HG03565 (cell line): ENCODE data around the gene MAP2K3.

Experiments used
- ATAC-seq: cut with Tn5 transposase; IDR thresholded peaks from one replicate; pipeline ENCODE4 v1.9.1; 2021; ENCODE audit warnings: mild to moderate bottlenecking, moderate library complexity; ENCODE audit not compliant: unreplicated experiment

Gene MAP2K3

DNA sequence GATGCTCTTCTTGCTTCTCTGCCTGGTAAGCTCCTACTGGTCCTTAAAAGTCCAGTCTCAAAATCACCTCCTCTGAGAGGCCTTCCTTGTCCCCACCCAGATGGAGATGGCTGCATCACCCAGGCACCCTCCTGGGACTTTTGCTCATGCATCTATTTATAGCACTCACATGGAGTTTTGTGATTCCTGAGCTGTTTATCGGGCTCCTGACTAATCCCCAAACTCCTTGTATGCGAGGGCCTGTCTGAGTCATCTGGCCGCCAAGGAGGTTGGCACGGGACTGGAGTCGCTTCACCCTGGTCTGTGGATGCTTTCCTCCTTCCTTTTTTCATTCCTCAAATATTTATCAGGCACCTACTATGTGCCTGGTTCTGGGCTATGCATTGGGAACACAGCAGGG, 2.3 kb upstream of the MAP2K3 start:
- no peak for ATAC-seq

DNA sequence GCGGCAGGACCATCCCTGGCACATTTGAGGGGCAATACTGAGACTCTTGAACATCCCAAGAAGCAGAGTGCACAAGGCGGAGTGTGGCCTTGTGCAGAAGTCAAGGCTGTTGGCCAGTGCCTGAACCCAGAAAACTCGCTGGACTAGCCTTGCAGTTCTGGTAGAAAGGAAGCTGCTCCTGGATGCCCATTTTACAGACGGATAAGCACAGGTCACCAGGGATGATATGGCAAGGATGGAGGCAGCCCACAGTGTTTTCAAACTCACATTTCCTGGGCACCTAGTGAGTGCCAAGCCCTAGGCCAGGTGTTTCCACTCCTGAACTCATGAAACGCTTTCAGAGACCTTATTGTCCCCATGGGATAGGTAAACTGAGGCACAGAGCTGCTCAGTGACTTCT, 1.7 kb upstream of the MAP2K3 start:
- no peak for ATAC-seq

DNA sequence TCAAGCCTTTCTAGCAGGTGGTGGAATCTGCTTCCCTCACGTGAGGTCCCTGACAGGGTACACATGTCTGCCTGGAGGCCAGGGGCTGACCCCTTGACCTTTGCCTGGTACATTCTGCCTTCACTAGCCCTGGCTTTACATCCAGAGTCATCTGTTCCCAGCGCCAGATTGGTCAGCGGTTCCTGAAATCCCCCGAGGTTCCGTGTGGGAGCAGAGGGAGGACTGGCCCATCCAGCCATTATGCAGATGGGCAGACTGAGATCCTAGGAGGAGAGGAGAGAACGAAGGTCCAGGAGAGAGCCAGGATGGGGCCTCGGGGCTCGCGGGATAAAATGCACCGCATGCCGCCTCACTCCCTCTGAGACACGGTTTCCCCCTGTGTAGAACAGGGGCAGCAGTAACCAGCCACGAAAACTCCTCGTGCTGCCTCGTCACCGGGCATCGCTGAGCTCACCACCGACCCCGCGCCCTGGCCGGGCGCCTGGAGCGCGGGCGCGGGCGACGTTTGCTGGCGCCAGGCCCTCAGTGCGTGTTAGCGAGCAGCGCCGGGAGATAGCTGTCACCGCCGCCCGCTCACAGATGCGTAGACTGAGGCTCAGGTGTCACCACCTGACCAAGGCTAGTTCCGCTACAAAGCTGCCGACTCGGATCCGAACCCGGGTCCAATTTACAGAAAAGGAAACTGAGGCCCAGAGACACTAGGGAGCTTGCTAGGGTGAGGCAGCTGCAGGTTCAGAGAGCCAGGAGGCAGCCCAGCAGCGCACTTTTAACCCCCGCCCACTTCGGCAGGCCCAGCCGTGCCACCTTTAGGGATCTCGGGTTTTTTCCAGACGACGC, 811 bp upstream of the MAP2K3 start:
- peak; percentile 6 for ATAC-seq

DNA sequence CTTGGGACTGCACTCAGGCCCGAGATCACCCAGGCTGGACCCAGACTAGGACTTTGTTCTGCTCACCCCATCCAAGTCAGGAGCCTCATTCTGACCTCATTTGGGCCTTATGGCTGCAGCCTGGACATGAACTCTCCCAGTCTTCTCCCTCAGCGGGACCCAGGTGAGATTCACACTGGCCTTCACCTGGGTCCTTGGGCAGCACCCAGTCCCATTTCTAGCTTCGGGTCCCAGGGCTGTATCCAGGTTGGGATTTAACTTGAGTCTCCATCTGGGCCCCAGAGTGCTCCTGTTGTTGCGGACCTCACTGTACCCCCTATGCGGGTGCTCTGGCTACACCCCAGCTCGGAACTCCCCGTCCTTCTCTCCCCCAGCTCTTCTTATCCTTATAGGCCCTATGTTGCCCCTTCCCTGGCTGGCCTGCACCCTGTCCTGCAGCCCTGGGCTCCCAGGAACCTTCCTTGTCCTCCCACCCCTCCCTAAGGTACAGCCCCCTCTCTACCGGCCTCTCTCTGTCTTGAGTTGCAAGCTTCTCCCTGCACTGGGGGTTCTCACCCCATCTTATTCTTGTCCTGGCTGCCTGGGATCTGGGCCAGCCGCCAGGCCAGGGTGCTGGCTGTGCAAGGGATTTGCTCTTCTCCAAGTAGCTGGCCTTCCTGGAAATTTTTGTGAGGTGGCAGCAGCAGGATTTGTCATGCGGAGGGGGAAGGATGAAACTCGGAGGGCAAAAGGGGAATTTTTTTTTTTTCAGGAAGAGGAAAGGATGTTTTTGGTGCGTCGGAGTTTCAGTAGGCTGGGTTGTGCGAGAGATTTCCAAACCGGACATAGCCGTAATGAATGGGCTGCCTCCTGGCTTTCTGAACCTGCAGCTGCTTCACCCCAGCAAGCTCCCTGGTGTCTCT, 904 bp downstream of the MAP2K3 start:
- ATAC-seq, result no peak

DNA sequence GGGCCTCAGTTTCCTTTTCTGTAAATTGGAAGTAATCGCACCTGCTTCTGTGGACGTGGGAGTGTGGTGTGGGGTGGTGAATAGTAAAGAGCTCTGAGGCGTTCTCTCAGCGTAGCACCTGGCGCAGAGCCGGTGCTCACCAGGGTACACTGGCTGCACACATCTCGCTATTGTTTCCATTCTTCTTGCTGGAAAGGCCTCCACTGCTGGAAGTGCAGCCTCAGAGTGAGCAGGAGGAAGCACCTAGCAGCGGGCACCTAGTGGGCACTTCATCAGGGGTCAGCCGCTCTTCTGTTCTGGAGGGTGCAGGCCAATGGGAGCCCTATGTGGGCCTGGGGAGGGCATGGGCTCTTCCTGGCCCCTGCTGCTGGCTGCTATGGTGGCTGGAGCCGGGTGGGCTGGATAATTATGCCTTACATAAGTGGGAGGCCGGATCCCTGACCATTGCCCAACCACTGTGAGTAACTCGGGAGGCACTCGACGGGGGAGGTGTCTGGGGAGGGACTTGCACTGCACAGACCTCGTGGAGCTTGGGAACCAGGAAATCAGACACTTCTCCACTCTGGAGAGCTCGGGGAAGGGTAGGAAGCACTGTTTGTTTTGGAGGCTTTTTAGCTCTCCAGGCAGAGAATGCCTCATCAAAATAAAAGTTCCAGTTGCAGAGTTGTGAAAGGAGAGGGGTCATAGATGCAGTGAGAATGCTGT, 1.7 kb downstream of the MAP2K3 start:
- no peak for ATAC-seq

DNA sequence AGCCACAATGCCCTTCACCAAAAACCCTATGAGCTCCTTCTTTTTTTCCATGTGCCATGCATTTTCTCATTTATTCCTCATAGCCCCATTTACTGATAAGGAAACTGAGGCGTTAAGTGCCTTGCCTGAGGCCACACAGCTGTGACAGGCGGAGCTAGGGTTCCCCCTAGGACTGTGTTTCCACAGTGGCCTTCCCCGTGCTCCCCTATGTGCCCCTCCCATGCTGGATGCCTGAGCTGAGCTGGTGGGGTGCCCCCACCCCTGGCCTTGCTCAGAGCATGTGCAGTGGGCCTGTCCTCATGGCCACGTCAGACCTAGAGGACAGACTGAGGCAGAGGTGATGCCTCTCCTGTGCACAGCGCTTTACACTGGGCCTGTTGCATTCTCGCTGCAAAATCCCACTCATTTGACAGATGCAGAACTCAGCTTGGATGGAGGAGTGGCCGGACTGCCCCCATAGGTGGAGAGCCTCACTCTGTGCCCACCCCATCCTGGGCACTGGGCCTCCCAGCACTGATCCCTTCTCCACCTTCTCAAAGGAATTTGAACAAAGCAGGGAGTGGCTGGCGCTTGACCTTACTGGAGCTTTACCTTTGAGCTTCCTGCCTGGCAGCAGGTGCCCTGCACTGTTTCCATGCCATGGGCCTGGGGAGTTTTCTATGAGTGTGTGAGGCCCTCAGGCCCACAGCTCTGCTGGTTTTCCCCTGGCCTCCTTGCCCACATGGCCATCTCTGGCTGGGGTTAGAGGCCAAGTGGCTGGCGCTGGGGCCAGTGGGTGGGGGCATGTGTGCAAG, 2.6 kb downstream of the MAP2K3 start:
- ATAC-seq, result no peak

DNA sequence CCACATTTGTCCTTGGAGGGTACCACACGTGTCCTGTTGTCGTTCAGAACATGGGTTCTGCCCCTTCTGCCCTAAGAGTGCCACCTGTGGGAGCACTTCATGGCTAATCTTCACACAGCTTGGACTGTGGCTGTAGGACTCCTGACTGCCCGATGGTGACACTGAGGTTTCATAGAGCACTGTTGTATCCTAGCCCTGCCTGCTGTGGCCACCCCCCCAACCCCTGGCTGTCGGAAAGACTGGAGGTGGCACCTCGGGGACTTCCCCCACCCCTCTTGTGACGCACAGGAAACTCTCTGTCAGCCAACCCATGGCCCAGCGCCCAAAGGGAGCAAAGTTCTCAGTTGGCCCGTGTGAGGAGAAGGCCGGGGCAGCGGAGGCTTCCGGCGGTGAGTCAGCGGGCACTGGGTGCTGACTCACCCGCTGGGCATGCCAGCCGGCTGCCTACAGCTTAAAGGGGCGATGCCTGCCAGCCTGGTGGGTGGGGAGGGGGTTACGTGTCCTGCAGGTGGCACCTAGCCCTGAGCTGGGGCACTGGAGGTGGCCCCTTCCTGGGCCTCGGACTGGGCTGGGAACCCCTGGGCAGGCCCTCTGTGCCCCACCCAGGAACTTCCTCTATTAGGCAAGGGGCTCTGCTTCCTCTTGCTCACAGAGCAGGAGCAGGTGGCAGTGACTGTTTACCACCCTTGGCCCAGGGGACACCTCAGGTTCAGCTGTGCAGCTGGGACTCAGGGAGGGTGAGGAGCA, 3.4 kb downstream of the MAP2K3 start:
- no peak for ATAC-seq

DNA sequence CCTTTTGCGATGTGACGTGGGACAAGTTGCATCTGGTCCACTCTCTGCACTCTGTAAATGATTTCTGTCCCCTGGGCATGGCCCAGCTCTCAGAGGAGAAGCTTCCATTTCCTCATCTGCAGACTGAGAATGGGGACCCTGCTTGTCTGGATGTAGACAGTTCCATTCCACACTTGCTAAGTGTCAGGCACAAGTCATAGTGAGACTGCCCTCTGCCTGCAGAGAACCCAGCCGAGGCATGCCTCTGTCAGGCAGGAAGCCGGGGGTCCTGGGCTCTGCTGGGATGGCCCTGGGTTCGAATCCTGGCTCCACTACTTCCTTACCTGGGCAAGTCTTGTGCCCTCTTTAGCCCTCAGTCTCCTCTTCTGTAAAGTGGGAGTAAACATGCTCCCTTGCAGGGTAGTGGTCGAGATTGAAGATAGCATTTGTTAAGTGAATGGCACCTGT, 4.1 kb downstream of the MAP2K3 start:
- ATAC-seq, result no peak

DNA sequence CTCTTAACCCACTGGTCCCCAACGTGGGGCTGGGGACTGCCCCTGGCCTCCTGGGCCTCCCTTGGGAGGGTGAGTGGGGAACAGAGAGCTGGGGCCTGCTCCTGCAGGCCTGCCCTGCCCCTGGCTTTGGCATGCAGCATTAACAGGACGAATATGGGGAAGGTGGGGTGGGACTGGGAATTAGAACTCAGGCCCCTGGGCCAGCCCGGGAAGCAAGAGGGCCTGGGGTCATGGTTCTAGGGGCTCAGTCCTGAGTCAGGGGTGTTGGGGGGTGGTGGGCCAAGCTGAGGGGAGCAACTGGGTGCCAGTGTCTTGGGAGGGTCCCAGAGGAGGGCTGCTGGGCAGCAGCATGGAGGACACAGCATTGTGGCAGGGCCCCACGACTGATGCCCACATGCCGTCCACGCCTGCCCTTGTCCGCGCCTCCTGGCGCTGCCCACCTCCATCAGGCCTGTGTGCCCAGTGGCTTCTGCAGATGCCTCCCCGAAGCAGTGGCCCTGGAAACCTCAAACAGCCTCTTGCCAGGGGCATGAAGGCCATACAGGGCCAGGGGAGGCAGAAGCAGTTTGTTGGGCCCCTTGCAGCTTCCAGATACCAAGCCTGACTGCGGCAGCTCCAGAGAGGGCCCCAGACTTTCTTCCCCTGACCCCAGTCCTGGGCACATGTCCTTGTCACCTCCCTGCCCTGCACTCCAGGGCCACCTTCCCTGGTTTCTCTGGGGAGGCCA, 4.8 kb downstream of the MAP2K3 start:
- no peak for ATAC-seq

DNA sequence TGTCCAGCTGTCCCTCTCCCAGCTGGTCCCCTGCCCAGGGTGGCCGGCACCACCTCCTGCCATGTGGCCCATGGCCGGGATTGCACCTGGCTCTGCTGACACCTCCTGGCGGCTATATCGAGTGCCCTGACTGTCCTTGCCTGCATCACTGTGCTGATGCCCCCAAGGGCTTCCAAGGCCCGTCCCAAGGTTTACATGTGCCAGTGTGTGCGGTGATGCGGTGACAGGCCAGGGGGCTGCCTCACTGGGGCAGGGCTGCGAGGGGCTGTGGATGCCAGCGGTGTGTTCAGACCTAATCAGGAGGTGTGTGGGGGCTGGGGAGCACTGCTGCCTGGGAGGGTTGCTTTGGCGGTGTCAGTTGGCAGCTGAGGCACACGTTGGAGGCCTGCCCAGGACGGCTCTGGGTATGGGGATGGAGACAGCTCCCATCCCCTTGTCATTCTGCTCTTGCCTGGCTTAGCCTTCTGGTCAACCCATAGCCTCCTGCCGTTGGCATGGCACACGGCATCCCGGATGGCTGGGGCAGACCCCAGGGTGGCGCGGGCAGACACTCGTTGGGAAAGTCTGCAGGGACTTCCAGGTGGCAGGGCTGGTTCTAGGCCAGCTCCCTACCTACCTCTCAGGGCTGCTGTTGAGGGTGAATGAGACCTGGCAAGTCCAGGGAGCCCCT, 5.5 kb downstream of the MAP2K3 start:
- no peak for ATAC-seq

DNA sequence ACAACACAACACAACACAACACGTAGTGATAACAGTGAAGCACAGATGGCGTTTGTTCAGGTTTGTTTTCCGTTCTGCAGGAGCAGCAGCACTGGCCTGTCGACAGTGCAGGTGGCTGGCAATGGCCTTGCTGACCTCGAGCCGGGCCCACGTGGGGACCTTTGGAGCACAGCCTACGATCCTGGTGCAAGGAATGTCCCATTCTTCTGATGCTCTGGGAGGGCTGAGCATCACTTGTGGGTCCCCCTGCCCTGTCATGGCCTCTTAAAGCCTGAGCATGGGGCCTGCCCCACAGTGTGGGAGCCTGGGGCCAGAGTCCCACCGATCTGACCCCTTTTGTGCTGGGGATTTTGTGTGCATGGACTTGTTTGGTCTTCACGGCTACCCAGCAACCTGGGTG, 6.8 kb downstream of the MAP2K3 start:
- no peak for ATAC-seq

DNA sequence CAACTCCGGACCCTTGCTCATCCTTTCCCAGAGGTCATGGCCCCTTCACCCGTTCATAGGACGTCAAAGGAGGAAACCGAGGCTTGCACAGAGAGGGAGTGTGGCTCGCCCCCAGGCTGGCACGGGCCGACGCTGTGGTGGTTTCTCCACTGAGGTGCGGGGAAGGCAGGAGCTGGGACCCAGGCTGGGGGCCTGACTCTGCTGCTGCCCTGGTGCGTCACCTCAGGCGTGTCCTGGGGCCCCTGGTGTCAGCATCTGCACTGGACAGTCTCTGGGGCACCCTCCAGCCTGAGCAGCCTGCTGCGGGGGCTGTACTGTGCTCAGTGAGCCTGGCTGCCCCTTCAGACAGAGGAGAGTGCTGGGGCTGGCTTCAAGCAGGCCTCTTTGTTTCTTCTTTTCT, 7.4 kb downstream of the MAP2K3 start:
- ATAC-seq, result no peak

DNA sequence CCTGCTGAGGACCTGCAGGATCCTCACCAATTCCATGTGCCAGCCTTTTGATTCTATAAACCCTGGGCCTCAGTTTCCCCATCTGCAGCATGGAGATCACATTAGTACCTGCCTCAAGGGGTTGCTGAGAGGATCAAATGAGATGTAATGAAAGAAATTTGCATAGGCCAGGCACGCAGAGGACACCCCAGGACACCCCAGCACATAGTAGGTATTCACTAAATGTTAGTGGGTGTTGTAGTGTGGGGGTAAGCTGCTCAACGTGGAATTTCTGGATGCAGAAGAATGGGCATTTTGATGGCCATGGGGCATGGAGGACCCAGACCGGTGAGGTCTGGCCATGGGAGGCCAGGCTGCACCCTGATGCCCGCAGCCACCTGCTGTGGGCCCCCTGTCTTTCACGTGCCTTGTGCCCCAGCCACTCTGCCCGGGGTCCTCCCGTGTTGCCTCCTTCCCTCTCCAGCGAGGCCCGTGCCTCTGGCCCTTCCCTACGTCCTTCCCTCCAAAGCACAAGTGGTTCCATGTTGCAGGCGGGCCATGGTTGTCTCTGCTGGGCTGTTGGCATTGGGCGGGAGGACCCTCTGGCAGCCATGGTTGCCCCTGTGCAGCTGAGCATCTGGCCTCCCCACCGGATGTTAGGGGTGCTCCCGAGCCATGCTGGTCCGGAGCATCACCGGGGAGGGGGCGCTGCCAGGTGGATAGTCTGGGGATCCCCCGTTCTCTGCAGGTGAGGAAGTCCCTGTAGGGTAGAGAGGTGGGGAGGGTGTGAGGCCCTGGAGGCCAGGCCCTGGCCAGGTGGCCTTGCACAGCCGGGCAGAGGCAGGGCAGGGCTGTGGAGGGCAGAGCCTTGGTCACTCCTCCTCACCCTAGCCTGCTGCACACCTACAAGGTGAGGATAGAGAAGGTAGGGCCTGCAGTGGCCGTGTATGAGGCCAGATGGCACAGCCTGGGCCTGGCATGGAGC, 8.6 kb downstream of the MAP2K3 start:
- ATAC-seq, result no peak

DNA sequence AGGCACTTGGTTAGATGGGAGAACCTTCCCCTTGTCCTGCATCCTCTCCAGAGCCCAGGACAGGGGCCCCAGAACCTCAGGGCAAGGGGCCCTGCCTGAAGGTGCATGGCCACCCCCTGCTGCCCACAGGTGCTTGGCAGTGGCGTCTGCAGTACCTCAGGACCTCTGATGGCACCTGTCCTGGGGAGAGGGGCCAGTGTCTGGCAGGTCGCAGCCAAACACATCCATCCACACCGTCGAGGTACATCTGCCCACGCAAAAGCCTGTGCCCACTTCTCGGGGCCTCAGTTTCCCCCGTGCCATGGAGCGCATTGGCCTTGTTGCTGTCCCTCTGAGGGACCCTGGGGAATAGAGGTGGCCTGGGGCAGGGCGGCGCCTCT, 9.3 kb downstream of the MAP2K3 start:
- ATAC-seq, result no peak

DNA sequence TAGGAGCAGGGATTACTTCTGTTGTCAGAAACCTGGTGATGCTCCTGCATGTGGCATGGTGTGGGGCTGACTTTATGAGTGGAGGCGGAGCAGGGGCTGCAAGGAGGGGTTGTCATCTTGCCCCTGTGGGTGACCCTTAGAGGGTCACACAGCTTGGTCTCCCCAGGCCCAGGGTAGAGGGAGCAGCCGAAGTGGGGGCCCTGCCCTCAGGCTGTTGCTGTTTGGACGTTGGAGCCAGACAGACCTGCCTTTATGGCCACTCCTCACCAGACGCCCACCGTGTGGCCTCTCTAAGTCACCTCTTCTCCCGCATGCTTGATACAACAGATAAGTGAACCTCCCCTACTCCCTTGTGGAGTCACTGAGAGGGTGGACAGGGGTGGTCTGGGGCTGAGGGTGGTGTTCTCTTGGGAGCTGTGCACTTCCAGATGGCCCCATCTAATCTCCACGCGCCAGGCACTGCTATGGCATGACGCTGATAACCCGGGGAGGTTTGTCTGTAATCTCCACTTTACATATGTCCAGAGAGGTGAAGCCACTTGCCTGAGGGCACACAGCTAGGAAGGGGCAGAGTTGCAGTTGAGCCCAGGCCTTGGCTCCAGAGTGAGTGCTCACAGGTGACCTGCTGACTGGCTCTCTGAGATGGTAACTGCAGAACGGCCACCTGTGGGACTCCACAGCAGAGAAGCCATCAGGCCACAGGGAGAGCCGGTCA, 10.0 kb downstream of the MAP2K3 start:
- ATAC-seq, result no peak

DNA sequence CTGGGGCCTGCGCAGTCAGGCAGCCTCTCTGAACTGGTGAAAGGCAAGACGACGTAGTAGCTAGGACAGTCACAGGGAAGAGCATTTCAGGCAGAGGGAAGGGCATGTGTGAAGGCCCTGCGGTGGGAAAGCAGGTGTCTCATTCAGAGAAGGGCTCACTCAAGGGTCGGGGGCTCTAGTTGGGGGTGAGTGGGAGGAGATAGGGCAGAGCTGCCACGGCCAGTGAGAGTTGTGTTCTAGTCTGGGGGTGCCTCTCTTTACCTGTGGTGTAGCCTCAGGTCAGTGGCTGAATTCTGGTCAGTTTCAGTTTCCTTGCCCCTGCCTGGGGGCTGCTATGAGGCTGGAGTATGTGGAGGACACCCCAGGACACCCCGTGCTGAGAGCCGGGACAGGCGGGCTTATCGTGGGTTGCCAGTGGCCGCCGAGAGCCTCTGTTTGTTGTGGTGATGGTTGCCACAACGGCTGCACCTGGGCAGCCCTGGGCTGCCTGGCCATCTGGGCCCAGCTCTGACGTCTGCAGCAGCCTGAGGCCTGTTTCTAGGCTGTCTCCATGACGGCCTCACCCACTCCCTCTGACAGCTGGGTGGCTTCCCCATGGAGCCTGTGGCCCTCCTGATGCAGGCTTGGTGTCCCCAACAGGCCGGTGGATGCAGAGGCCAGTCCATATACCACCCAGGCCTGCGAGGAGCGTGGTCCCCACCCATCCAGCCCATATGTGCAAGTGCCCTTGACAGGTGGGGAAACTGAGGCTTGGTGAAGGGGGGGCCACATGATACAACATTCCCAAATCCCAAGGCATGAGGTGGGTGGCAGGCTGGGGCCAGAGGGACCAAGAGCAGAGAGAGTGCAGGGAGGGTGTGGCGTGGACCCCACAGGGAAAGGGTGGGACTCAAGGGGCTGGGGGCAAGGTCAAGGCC, 10.8 kb downstream of the MAP2K3 start:
- no peak for ATAC-seq
